ENCODE results near the gene SERPINB7.
A peak's percentile ranks its signal among the peaks of the same experiment; 100 is the strongest.

- TF ChIP-seq, protein P1, sequence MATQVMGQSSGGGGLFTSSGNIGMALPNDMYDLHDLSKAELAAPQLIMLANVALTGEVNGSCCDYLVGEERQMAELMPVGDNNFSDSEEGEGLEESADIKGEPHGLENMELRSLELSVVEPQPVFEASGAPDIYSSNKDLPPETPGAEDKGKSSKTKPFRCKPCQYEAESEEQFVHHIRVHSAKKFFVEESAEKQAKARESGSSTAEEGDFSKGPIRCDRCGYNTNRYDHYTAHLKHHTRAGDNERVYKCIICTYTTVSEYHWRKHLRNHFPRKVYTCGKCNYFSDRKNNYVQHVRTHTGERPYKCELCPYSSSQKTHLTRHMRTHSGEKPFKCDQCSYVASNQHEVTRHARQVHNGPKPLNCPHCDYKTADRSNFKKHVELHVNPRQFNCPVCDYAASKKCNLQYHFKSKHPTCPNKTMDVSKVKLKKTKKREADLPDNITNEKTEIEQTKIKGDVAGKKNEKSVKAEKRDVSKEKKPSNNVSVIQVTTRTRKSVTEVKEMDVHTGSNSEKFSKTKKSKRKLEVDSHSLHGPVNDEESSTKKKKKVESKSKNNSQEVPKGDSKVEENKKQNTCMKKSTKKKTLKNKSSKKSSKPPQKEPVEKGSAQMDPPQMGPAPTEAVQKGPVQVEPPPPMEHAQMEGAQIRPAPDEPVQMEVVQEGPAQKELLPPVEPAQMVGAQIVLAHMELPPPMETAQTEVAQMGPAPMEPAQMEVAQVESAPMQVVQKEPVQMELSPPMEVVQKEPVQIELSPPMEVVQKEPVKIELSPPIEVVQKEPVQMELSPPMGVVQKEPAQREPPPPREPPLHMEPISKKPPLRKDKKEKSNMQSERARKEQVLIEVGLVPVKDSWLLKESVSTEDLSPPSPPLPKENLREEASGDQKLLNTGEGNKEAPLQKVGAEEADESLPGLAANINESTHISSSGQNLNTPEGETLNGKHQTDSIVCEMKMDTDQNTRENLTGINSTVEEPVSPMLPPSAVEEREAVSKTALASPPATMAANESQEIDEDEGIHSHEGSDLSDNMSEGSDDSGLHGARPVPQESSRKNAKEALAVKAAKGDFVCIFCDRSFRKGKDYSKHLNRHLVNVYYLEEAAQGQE (IDR thresholded peaks at IDR 0.05; ENCODE audit: unreplicated experiment) = no peak
- TF ChIP-seq, protein P2, sequence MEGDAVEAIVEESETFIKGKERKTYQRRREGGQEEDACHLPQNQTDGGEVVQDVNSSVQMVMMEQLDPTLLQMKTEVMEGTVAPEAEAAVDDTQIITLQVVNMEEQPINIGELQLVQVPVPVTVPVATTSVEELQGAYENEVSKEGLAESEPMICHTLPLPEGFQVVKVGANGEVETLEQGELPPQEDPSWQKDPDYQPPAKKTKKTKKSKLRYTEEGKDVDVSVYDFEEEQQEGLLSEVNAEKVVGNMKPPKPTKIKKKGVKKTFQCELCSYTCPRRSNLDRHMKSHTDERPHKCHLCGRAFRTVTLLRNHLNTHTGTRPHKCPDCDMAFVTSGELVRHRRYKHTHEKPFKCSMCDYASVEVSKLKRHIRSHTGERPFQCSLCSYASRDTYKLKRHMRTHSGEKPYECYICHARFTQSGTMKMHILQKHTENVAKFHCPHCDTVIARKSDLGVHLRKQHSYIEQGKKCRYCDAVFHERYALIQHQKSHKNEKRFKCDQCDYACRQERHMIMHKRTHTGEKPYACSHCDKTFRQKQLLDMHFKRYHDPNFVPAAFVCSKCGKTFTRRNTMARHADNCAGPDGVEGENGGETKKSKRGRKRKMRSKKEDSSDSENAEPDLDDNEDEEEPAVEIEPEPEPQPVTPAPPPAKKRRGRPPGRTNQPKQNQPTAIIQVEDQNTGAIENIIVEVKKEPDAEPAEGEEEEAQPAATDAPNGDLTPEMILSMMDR (conservative IDR thresholded peaks at IDR 0.05; ENCODE audit: low read depth in 2 of 2) = peak; percentile 80 to 89
- TF ChIP-seq EZH2 (IDR thresholded peaks at IDR 0.05; ENCODE audit: low read depth, unreplicated experiment) (no peak), EZH2phosphoT487 (IDR thresholded peaks at IDR 0.05; ENCODE audit: unreplicated experiment) (no peak), ZNF462 (CRISPR knock-in tag; IDR thresholded peaks at IDR 0.05) (no peak), POLR2AphosphoS5 (IDR thresholded peaks at IDR 0.05; ENCODE audit: low read depth) (no peak), CREB1 (CRISPR knock-in tag; IDR thresholded peaks at IDR 0.05; ENCODE audit: low read depth) (no peak), STAT1 (IDR thresholded peaks at IDR 0.05; ENCODE audit: unreplicated experiment) (no peak), ZNF331 (CRISPR knock-in tag; IDR thresholded peaks at IDR 0.05; ENCODE audit: low read depth) (no peak), JUNB (IDR thresholded peaks at IDR 0.05; ENCODE audit: unreplicated experiment) (no peak)
- TF ChIP-seq, protein P3, sequence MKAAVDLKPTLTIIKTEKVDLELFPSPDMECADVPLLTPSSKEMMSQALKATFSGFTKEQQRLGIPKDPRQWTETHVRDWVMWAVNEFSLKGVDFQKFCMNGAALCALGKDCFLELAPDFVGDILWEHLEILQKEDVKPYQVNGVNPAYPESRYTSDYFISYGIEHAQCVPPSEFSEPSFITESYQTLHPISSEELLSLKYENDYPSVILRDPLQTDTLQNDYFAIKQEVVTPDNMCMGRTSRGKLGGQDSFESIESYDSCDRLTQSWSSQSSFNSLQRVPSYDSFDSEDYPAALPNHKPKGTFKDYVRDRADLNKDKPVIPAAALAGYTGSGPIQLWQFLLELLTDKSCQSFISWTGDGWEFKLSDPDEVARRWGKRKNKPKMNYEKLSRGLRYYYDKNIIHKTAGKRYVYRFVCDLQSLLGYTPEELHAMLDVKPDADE (IDR thresholded peaks at IDR 0.05) = no peak
These were observed 48.5 kb downstream of the SERPINB7 start for GRCh38 chr18:63823516-63824219.
